Raji (cell line): Measurements from ENCODE around the gene NCAM2.

Experiments
- POLR2A ChIP-seq: IDR thresholded peaks from 2 replicates; pipeline ENCODE4 v1.6.1; 2011; ENCODE audit warnings: low read depth, low read length, control low read depth; ENCODE audit not compliant: insufficient read depth

NCAM2 gene

GRCh38 chr21:21165063-21165645, 166.9 kb downstream of the NCAM2 start:
- no peak for TF ChIP-seq POLR2A

GRCh38 chr21:21174676-21175075, 176.5 kb downstream of the NCAM2 start:
- no peak for TF ChIP-seq POLR2A

GRCh38 chr21:21175798-21176334, 177.7 kb downstream of the NCAM2 start:
- no peak for TF ChIP-seq POLR2A

- no peak for TF ChIP-seq POLR2A
Measured at GRCh38 chr21:21177353-21177986, 179.3 kb downstream of the NCAM2 start.

- no peak for TF ChIP-seq POLR2A
Measured at GRCh38 chr21:21179619-21180298, 181.6 kb downstream of the NCAM2 start.

- no peak for TF ChIP-seq POLR2A
Measured at GRCh38 chr21:21182401-21183010, 184.3 kb downstream of the NCAM2 start.

- no peak for TF ChIP-seq POLR2A
Measured at GRCh38 chr21:21183092-21183491, 184.9 kb downstream of the NCAM2 start.

GRCh38 chr21:21184771-21185528, 186.7 kb downstream of the NCAM2 start:
- no peak for TF ChIP-seq POLR2A

- no peak for TF ChIP-seq POLR2A
Measured at GRCh38 chr21:21187579-21187978, 189.4 kb downstream of the NCAM2 start.

GRCh38 chr21:21188513-21189195, 190.4 kb downstream of the NCAM2 start:
- no peak for TF ChIP-seq POLR2A

- no peak for TF ChIP-seq POLR2A
Measured at GRCh38 chr21:21195417-21195943, 197.3 kb downstream of the NCAM2 start.

- TF ChIP-seq POLR2A: no peak
Measured at GRCh38 chr21:21196087-21196486, 197.9 kb downstream of the NCAM2 start.

GRCh38 chr21:21196848-21197247, 198.6 kb downstream of the NCAM2 start:
- TF ChIP-seq POLR2A: no peak

GRCh38 chr21:21199342-21200102, 201.3 kb downstream of the NCAM2 start:
- TF ChIP-seq POLR2A: no peak
